GM23338 (cell line): ENCODE results near the gene ARRB1. TPM values are rescaled to one million over a fixed set of nuclear protein-coding genes. Genes with fewer than 3 reads are reported as not detected.

ENCODE experiments used
- ATAC-seq: fragments of 200-7000 bp; cut with Tn5 transposase; 3 replicates; pipeline ENCODE4 v1.9.1; 2020
- DNase-seq: peaks from one replicate; pipeline ENCODE4 v3.0.0-alpha.2; 2015; ENCODE audit warnings: low spot score
- H2AFZ ChIP-seq: fragments of 200-600 bp; sonication (generic); 2 replicates; pipeline ENCODE4 v1.8.0; 2016; ENCODE audit warnings: antibody characterized with exemption, mild to moderate bottlenecking, moderate library complexity
- H3F3A ChIP-seq: fragments of 200-600 bp; sonication (generic); replicated peaks from 2 replicates; pipeline ENCODE4 v1.8.0; 2017; ENCODE audit warnings: antibody characterized with exemption, mixed run types, low read depth
- H3K27ac ChIP-seq: fragments of 200-600 bp; sonication (generic); 2 replicates; pipeline ENCODE4 v1.6.1; 2016; ENCODE audit warnings: low read depth
- H3K27me3 ChIP-seq: fragments of 200-600 bp; sonication (generic); 2 replicates; pipeline ENCODE4 v1.8.0; 2016; ENCODE audit warnings: mild to moderate bottlenecking, mixed run types, moderate library complexity; ENCODE audit not compliant: insufficient read depth
- H3K36me3 ChIP-seq: fragments of 200-600 bp; sonication (generic); 2 replicates; pipeline ENCODE4 v1.8.0; 2016; ENCODE audit warnings: mild to moderate bottlenecking; ENCODE audit not compliant: insufficient read depth
- H3K4me1 ChIP-seq: fragments of 200-600 bp; sonication (generic); 2 replicates; pipeline ENCODE4 v1.8.0; 2016; ENCODE audit warnings: mild to moderate bottlenecking, moderate library complexity; ENCODE audit not compliant: insufficient read depth
- H3K4me2 ChIP-seq: fragments of 200-600 bp; sonication (generic); 2 replicates; pipeline ENCODE4 v1.7.1; 2017; ENCODE audit warnings: mixed run types
- H3K4me3 ChIP-seq: fragments of 200-600 bp; sonication (generic); 2 replicates; pipeline ENCODE4 v1.6.1; 2016; ENCODE audit warnings: mixed run types
- H3K79me2 ChIP-seq: fragments of 200-600 bp; sonication (generic); replicated peaks from 2 replicates; pipeline ENCODE4 v1.8.0; 2017; ENCODE audit warnings: mild to moderate bottlenecking; ENCODE audit not compliant: insufficient read depth
- H3K9me2 ChIP-seq: fragments of 200-600 bp; sonication (generic); 2 replicates; pipeline ENCODE4 v1.8.0; 2017; ENCODE audit not compliant: insufficient read depth
- H4K20me1 ChIP-seq: fragments of 200-600 bp; sonication (generic); replicated peaks from 2 replicates; pipeline ENCODE4 v1.8.0; 2017; ENCODE audit warnings: mild to moderate bottlenecking; ENCODE audit not compliant: insufficient read depth
- H3K27ac Mint-ChIP-seq: 2 replicates; pipeline ENCODE4 v1.8.0; 2020; ENCODE audit warnings: inconsistent platforms, mild to moderate bottlenecking, moderate library complexity, mixed read lengths
- H3K27me3 Mint-ChIP-seq: 3 replicates; pipeline ENCODE4 v1.8.0; 2022; ENCODE audit warnings: low read depth, mild to moderate bottlenecking, moderate library complexity, mixed read lengths, inconsistent platforms; ENCODE audit not compliant: insufficient read depth, poor library complexity
- H3K36me3 Mint-ChIP-seq: 3 replicates; pipeline ENCODE4 v1.8.0; 2021; ENCODE audit warnings: low read depth, mild to moderate bottlenecking, inconsistent platforms, moderate library complexity, mixed read lengths
- H3K4me1 Mint-ChIP-seq: 3 replicates; pipeline ENCODE4 v1.8.0; 2020; ENCODE audit warnings: mild to moderate bottlenecking, inconsistent platforms, mixed read lengths
- H3K4me3 Mint-ChIP-seq: 3 replicates; pipeline ENCODE4 v1.8.0; 2021; ENCODE audit warnings: moderate library complexity, mild to moderate bottlenecking, inconsistent platforms, mixed read lengths
- H3K9me3 Mint-ChIP-seq: 3 replicates; pipeline ENCODE4 v1.8.0; 2020; ENCODE audit warnings: moderate library complexity, mild to moderate bottlenecking, inconsistent platforms, mixed read lengths
- EZH2 ChIP-seq: fragments of 200-600 bp; sonication (generic); IDR thresholded peaks from one replicate; pipeline ENCODE4 v1.8.0; 2017; ENCODE audit warnings: antibody characterized with exemption, mild to moderate bottlenecking, low read depth; ENCODE audit not compliant: unreplicated experiment
- EZH2phosphoT487 ChIP-seq: fragments of 200-600 bp; sonication (generic); IDR thresholded peaks from one replicate; pipeline ENCODE4 v1.8.1; 2018; ENCODE audit warnings: antibody characterized with exemption; ENCODE audit not compliant: unreplicated experiment
- JUNB ChIP-seq: IDR thresholded peaks from one replicate; pipeline ENCODE4 v1.6.1; 2016; ENCODE audit warnings: antibody characterized with exemption; ENCODE audit not compliant: unreplicated experiment
- NANOG ChIP-seq: IDR thresholded peaks from 2 replicates; pipeline ENCODE4 v1.6.1; 2016; ENCODE audit warnings: antibody characterized with exemption, borderline replicate concordance
- ZNF114 ChIP-seq: fragments of 250-450 bp; sonication (Bioruptor Pico); IDR thresholded peaks from 2 replicates; pipeline ENCODE4 v1.5.0; 2020; ENCODE audit warnings: mild to moderate bottlenecking, moderate library complexity
- ZNF331 ChIP-seq: fragments of 250-450 bp; sonication (Bioruptor Pico); IDR thresholded peaks from 2 replicates; pipeline ENCODE4 v1.5.0; 2020; ENCODE audit warnings: low read depth, mild to moderate bottlenecking, moderate library complexity
- polyA plus RNA-seq: library from polyadenylated mRNA; unstranded; fragments of >200 nt; fragmentation: Nextera tagmentation; extraction: Ambion mirVana; gene quantifications from 2 replicates; pipeline ENCODE4 v1.2.1, GENCODE V29; 2016
- total RNA-seq: library from RNA; depleted of rRNA; stranded (reverse); fragments of >200 nt; shearing (Covaris generic); gene quantifications from 2 replicates; pipeline ENCODE4 v1.2.3, GENCODE V29; 2014
- TF ChIP-seq, protein P1 (sequence below), 2 experiments: fragments of 200-600 bp in 1 of 2; sonication (generic) in 1 of 2; conservative IDR thresholded peaks; 2 replicates each; pipeline versions ENCODE4 v1.5.1 to v1.6.1; 2016 to 2017; ENCODE audit warnings: antibody characterized with exemption in 2 of 2, low read depth in 2 of 2, mild to moderate bottlenecking in 2 of 2, moderate library complexity in 1 of 2
- TF ChIP-seq, protein P2 (sequence below): IDR thresholded peaks from one replicate; pipeline ENCODE4 v1.6.1; 2018; ENCODE audit warnings: antibody characterized with exemption; ENCODE audit not compliant: unreplicated experiment

ARRB1 gene
- total and polyA plus RNA-seq, 2 experiments from 2014 or later = 6.3 to 11.1 TPM

DNA sequence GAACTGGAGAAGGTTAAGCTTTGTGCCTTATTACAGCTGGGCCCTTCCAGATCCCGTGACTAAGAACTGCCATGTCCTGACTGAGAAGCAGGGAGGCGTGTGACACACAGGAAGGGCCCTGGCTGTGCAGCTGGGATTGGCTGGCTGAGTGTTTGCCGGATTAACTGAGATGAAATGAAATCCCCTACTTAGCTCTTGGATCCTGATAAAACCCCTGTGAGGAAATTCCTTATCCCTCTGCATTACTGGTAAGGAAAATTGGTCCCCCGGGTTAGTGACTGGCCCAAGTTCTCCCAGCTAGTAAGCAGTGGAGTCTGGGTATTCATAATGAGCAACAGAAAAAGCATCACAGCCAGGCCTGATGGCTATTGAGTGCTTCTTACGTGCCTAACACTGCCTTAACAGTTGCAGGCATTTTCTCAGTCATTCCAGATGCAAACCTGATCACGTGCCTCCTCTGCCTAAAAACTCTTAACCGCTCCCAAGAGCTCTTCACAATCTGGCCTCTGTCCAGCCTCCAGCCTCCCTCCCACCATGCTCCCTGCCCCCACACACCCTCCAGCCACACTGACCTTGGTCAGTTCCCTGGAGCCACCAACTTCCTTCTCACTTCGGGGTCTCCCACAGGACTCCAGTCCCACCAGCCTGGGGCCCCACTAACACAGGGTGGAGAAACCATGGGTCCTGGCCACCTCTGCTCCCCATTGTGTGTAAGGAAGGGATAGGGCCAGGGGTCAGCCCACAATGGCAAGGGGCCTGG, 37.8 kb downstream of the ARRB1 start:
- no peaks in the 10 kb centered on the region for H3K4me1 ChIP-seq
- ATAC-seq = no peak
- H3K27me3 Mint-ChIP-seq = peaks cover 7% of the 10 kb centered on the region

DNA sequence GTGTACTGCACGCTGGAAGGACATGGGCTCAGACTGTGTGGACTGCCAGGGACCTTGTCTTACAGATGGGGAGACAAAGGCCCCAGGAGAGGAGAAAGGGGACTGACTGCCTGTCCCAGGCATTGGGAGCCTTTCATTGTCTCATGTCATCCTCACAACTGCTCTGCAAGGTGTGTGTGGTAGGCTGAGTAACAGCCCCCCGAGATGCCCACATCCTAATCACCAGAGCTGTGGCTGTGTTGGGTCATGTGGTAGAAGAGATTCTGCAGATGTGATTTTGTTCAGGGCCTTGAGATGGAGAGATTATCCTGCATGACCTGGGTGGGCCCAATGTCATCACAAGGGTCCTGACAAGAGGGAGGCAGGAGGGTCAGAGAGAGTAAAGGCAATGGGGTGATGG, 39.1 kb downstream of the ARRB1 start:
- H3K4me1 ChIP-seq = no peaks in the 10 kb centered on the region
- no peak overlapping the region for H3K4me2 ChIP-seq
- no peaks in the 10 kb centered on the region for H3K9me2 ChIP-seq
- H3K79me2 ChIP-seq = no peaks in the 10 kb centered on the region
- ATAC-seq (no peak), DNase-seq (no peak)
- H3K27ac Mint-ChIP-seq = no peak overlapping the region
- H2AFZ ChIP-seq = no peak overlapping the region
- H4K20me1 ChIP-seq = no peaks in the 10 kb centered on the region
- H3K4me1 Mint-ChIP-seq = peaks cover 40% of the 10 kb centered on the region
- H3K36me3 Mint-ChIP-seq = peaks cover 14% of the 10 kb centered on the region
- no peak overlapping the region for H3K27ac ChIP-seq
- no peaks in the 10 kb centered on the region for H3K36me3 ChIP-seq
- H3K9me3 Mint-ChIP-seq = peaks cover 6% of the 10 kb centered on the region; the same call in 2 of the 3 replicates
- peaks cover 10% of the 10 kb centered on the region for H3K27me3 Mint-ChIP-seq
- H3K27me3 ChIP-seq = no peaks in the 10 kb centered on the region
- no peak overlapping the region for H3K4me3 Mint-ChIP-seq
- no peak overlapping the region for H3K4me3 ChIP-seq
- TF ChIP-seq, protein P1, sequence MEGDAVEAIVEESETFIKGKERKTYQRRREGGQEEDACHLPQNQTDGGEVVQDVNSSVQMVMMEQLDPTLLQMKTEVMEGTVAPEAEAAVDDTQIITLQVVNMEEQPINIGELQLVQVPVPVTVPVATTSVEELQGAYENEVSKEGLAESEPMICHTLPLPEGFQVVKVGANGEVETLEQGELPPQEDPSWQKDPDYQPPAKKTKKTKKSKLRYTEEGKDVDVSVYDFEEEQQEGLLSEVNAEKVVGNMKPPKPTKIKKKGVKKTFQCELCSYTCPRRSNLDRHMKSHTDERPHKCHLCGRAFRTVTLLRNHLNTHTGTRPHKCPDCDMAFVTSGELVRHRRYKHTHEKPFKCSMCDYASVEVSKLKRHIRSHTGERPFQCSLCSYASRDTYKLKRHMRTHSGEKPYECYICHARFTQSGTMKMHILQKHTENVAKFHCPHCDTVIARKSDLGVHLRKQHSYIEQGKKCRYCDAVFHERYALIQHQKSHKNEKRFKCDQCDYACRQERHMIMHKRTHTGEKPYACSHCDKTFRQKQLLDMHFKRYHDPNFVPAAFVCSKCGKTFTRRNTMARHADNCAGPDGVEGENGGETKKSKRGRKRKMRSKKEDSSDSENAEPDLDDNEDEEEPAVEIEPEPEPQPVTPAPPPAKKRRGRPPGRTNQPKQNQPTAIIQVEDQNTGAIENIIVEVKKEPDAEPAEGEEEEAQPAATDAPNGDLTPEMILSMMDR (conservative IDR thresholded peaks at IDR 0.05; ENCODE audit: low read depth in 2 of 2) = no peak
- TF ChIP-seq NANOG = no peak
- TF ChIP-seq EZH2phosphoT487 = no peak
- TF ChIP-seq EZH2 = no peak
- no peaks in the 10 kb centered on the region for H3F3A ChIP-seq

More for the DNA sequence above, 37.8 kb downstream of the ARRB1 start:
- Mint-ChIP-seq H3K4me3 (no peak overlapping the region), H3K36me3 (peaks cover 14% of the 10 kb centered on the region), H3K9me3 (peaks cover 6% of the 10 kb centered on the region; the same call in 2 of the 3 replicates), H3K4me1 (peaks cover 43% of the 10 kb centered on the region), H3K27ac (0 out of 2 replicates have a peak overlapping the region, but pooled peaks have one; percentile 58)
- no peaks in the 10 kb centered on the region for H3K27me3 ChIP-seq
- no peak overlapping the region for H3K4me3 ChIP-seq
- DNase-seq = no peak
- no peak overlapping the region for H3K4me2 ChIP-seq
- H3F3A ChIP-seq = no peaks in the 10 kb centered on the region
- TF ChIP-seq, protein P2, sequence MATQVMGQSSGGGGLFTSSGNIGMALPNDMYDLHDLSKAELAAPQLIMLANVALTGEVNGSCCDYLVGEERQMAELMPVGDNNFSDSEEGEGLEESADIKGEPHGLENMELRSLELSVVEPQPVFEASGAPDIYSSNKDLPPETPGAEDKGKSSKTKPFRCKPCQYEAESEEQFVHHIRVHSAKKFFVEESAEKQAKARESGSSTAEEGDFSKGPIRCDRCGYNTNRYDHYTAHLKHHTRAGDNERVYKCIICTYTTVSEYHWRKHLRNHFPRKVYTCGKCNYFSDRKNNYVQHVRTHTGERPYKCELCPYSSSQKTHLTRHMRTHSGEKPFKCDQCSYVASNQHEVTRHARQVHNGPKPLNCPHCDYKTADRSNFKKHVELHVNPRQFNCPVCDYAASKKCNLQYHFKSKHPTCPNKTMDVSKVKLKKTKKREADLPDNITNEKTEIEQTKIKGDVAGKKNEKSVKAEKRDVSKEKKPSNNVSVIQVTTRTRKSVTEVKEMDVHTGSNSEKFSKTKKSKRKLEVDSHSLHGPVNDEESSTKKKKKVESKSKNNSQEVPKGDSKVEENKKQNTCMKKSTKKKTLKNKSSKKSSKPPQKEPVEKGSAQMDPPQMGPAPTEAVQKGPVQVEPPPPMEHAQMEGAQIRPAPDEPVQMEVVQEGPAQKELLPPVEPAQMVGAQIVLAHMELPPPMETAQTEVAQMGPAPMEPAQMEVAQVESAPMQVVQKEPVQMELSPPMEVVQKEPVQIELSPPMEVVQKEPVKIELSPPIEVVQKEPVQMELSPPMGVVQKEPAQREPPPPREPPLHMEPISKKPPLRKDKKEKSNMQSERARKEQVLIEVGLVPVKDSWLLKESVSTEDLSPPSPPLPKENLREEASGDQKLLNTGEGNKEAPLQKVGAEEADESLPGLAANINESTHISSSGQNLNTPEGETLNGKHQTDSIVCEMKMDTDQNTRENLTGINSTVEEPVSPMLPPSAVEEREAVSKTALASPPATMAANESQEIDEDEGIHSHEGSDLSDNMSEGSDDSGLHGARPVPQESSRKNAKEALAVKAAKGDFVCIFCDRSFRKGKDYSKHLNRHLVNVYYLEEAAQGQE = no peak
- TF ChIP-seq ZNF331 (no peak), NANOG (no peak), ZNF114 (no peak), EZH2 (no peak), JUNB (no peak)
- no peaks in the 10 kb centered on the region for H3K9me2 ChIP-seq
- no peaks in the 10 kb centered on the region for H3K36me3 ChIP-seq
- no peaks in the 10 kb centered on the region for H4K20me1 ChIP-seq
- H2AFZ ChIP-seq = no peak overlapping the region
- H3K27ac ChIP-seq = no peak overlapping the region
- no peaks in the 10 kb centered on the region for H3K79me2 ChIP-seq
